HepG2 (cell line): ENCODE data around the gene GPSM1. TPM values are rescaled to one million over a fixed set of nuclear protein-coding genes. Genes with fewer than 3 reads are reported as not detected.

Experiments used
- ATAC-seq: fragments of 200-7000 bp; cut with Tn5 transposase; 3 replicates; pipeline ENCODE4 v1.9.1; 2020; ENCODE audit warnings: mild to moderate bottlenecking, moderate library complexity
- BruUV-seq: library from RNA; stranded (reverse); fragments of 400-500 nt; replicated peaks from 2 replicates; lab custom pipeline; 2021; lab: Mats Ljungman, UMichigan
- CTCF ChIA-PET: fragments of 300-600 bp; formaldehyde crosslinking; extraction: SDS; loops from one replicate; lab custom pipeline; 2021; ENCODE audit warnings: low total read pairs, inconsistent platforms, low intra/inter-chr PET ratio; lab: Yijun Ruan, JAX
- POLR2A ChIA-PET: fragments of 350-600 bp; sonication (Branson Sonifier 250); formaldehyde crosslinking; loops from one replicate; lab custom pipeline; 2020; ENCODE audit warnings: antibody characterized with exemption, inconsistent platforms; lab: Yijun Ruan, JAX
- DNase-seq: peaks from one replicate; pipeline ENCODE4 v3.0.0-alpha.2; 2015; ENCODE audit warnings: low spot score
- FAIRE-seq: peaks from 3 replicates; lab custom pipeline; 2011; peaks lifted over from hg19 to GRCh38; lab: Jason Lieb, UNC
- H2AFZ ChIP-seq: one replicate; pipeline ENCODE4 v1.6.1; 2011; ENCODE audit warnings: low read length, inconsistent platforms
- H3K27ac ChIP-seq: fragments of 300-600 bp; 3 replicates; pipeline ENCODE4 v1.8.0; 2011; ENCODE audit warnings: mixed run types, mild to moderate bottlenecking, mixed read lengths, low read length, inconsistent platforms; ENCODE audit not compliant: insufficient read depth; ENCODE audit errors: extremely low read length
- H3K27me3 ChIP-seq, 2 experiments: fragments of 200-600 bp in 1 of 2; 2 replicates in 1 of 2; 3 replicates in 1 of 2; pipeline versions ENCODE4 v1.6.0 to v1.8.0; 2011; ENCODE audit warnings: low read length in 2 of 2, mild to moderate bottlenecking in 2 of 2, moderate library complexity in 2 of 2, inconsistent platforms in 1 of 2; ENCODE audit not compliant: insufficient read depth in 2 of 2, control insufficient read depth in 1 of 2
- H3K36me3 ChIP-seq, 2 experiments: fragments of 200-600 bp in 1 of 2; replicated peaks in 1 of 2; 2 replicates in 1 of 2; 3 replicates in 1 of 2; pipeline versions ENCODE4 v1.5.1 to v1.8.0; 2011; ENCODE audit warnings: low read length in 2 of 2, inconsistent platforms in 1 of 2; ENCODE audit not compliant: insufficient read depth in 2 of 2, control insufficient read depth in 1 of 2
- H3K4me1 ChIP-seq: 2 replicates; pipeline ENCODE4 v1.5.1; 2012; ENCODE audit warnings: low read length, inconsistent platforms; ENCODE audit not compliant: insufficient read depth
- H3K4me2 ChIP-seq: 2 replicates; pipeline ENCODE4 v1.6.0; 2011; ENCODE audit warnings: low read depth, low read length, inconsistent platforms
- H3K4me3 ChIP-seq, 3 experiments: fragments of 200-600 bp in 1 of 3; sonication (generic), shearing (Covaris generic) in 1 of 3; replicated peaks in 1 of 3; 2 replicates each; pipeline ENCODE4 v1.5.1; 2011 to 2016; ENCODE audit warnings: low read length in 3 of 3, inconsistent platforms in 2 of 3, low read depth in 2 of 3, mild to moderate bottlenecking in 2 of 3, control low read depth in 1 of 3, mixed read lengths in 1 of 3; ENCODE audit not compliant: insufficient read depth in 1 of 3
- H3K79me2 ChIP-seq: one replicate; pipeline ENCODE4 v1.6.1; 2011; ENCODE audit warnings: low read length, inconsistent platforms; ENCODE audit not compliant: insufficient read depth
- H3K9ac ChIP-seq: 2 replicates; pipeline ENCODE4 v1.6.0; 2011; ENCODE audit warnings: mild to moderate bottlenecking, low read depth, low read length, inconsistent platforms; ENCODE audit not compliant: insufficient read depth
- H3K9me3 ChIP-seq: 2 replicates; pipeline ENCODE4 v1.5.1; 2012; ENCODE audit warnings: mild to moderate bottlenecking, low read length
- H4K20me1 ChIP-seq: 2 replicates; pipeline ENCODE4 v1.6.0; 2011; ENCODE audit warnings: inconsistent platforms, mild to moderate bottlenecking, low read length, moderate library complexity; ENCODE audit not compliant: insufficient read depth
- BCL6 ChIP-seq: IDR thresholded peaks from 2 replicates; pipeline ENCODE4 v1.6.1; 2016; ENCODE audit warnings: missing genetic modification reagents, missing compliant biosample characterization
- HNRNPL ChIP-seq: fragments of 200-400 bp; formaldehyde crosslinking; IDR thresholded peaks from 2 replicates; pipeline ENCODE4 v1.6.1; 2017; ENCODE audit warnings: mild to moderate bottlenecking, low read depth, low read length
- MAFG ChIP-seq: sonication (generic); formaldehyde crosslinking; IDR thresholded peaks from 2 replicates; pipeline ENCODE4 v1.5.1; 2020; ENCODE audit warnings: mild to moderate bottlenecking, missing genetic modification reagents
- NFYB ChIP-seq: sonication (generic); formaldehyde crosslinking; IDR thresholded peaks from 2 replicates; pipeline ENCODE4 v1.4.0; 2020; ENCODE audit warnings: missing genetic modification reagents
- SSRP1 ChIP-seq: IDR thresholded peaks from 2 replicates; pipeline ENCODE4 v1.6.1; 2016; ENCODE audit warnings: control low read depth
- ZBTB4 ChIP-seq: sonication (generic); formaldehyde crosslinking; IDR thresholded peaks from 2 replicates; pipeline ENCODE4 v1.4.0; 2020; ENCODE audit warnings: missing genetic modification reagents, mild to moderate bottlenecking, borderline replicate concordance
- ZNF234 ChIP-seq: sonication (generic); formaldehyde crosslinking; conservative IDR thresholded peaks from 2 replicates; pipeline ENCODE4 v1.5.1; 2020; ENCODE audit warnings: mild to moderate bottlenecking, missing genetic modification reagents
- ZNF235 ChIP-seq: sonication (generic); formaldehyde crosslinking; IDR thresholded peaks from 2 replicates; pipeline ENCODE4 v1.8.1; 2023; ENCODE audit warnings: mild to moderate bottlenecking, missing genetic modification reagents, borderline replicate concordance
- ZNF263 ChIP-seq: sonication (generic); formaldehyde crosslinking; IDR thresholded peaks from 2 replicates; pipeline ENCODE4 v1.4.0; 2020; ENCODE audit warnings: missing genetic modification reagents
- ZNF740 ChIP-seq: sonication (generic); formaldehyde crosslinking; IDR thresholded peaks from 2 replicates; pipeline ENCODE4 v1.4.0; 2020; ENCODE audit warnings: missing genetic modification reagents
- ZNF776 ChIP-seq: sonication (generic); formaldehyde crosslinking; IDR thresholded peaks from 2 replicates; pipeline ENCODE4 v1.4.0; 2020; ENCODE audit warnings: mild to moderate bottlenecking, missing genetic modification reagents
- ZNF850 ChIP-seq: sonication (generic); formaldehyde crosslinking; conservative IDR thresholded peaks from 2 replicates; pipeline ENCODE4 v1.9.0; 2021; ENCODE audit warnings: mild to moderate bottlenecking, missing genetic modification reagents
- ZSCAN20 ChIP-seq: sonication (generic); formaldehyde crosslinking; IDR thresholded peaks from 2 replicates; pipeline ENCODE4 v1.4.0; 2020; ENCODE audit warnings: missing genetic modification reagents, mild to moderate bottlenecking, borderline replicate concordance
- WGBS: methylation state at CpG from one replicate; pipeline ENCODE4 v1.1.6; 2017; ENCODE audit warnings: low lambda C conversion rate; 5-methylcytosine and 5-hydroxymethylcytosine counted together
- in situ Hi-C: cut with HindIII; loops from 2 replicates; pipeline ENCODE4 v1.10.0; 2017; ENCODE audit warnings: low pct_unique_long_range_greater_than_20kb; ENCODE audit not compliant: extremely low pct_ligation_motif_present
- intact Hi-C: fragments of 100-400 bp; cut with micrococcal nuclease; formaldehyde crosslinking; loops from one replicate; pipeline ENCODE4 v1.10.0; 2022; ENCODE audit not compliant: unreplicated experiment
- polyA plus RNA-seq, 8 experiments: library from polyadenylated mRNA; depleted of rRNA in 3 of 8; stranded (reverse) in 7 of 8; unstranded in 1 of 8; fragments of >200 nt; fragmentation: Illumina TruSeq in 4 of 8; extraction: Trizol in 4 of 8; gene quantifications; 2 replicates each; pipeline versions ENCODE4 v1.2.1 to v1.2.3, GENCODE V29; 2011 to 2016; ENCODE audit warnings: low read depth in 4 of 8, missing spikeins in 1 of 8, mixed read lengths in 1 of 8; ENCODE audit not compliant: insufficient read depth in 1 of 8
- total RNA-seq, 5 experiments: library from RNA; depleted of rRNA; stranded (reverse); fragments of >200 nt; fragmentation: Illumina TruSeq; extraction: Trizol; gene quantifications; 2 replicates each; pipeline ENCODE4 v1.2.3, GENCODE V29; 2016; ENCODE audit warnings: low read depth in 1 of 5

The GPSM1 gene
- total and polyA plus RNA-seq, 2 of the 13 experiments (the other 11 are each of a cell fraction or from before 2014, with no cell fraction given) = 1.0 to 2.4 TPM

GRCh38 chr9:136329636-136330405 is 2.5 kb downstream of the GPSM1 start:
- no peaks in the 10 kb centered on the region for H3K36me3 ChIP-seq
- TF ChIP-seq ZNF740 (CRISPR knock-in tag) = no peak
- no peak for TF ChIP-seq MAFG
- TF ChIP-seq, all 625 proteins: peak for 0
- intact Hi-C loops = no loop called here
- no peak for DNase-seq
- Histone ChIP-seq H3K9me3 (no peaks in the 10 kb centered on the region), H3K9ac (no peak overlapping the region), H3K27me3 (peaks cover 20 to 65% of the 10 kb centered on the region in 2 experiments; a peak in 4 of 5 replicates), H3K79me2 (no peaks in the 10 kb centered on the region), H3K4me1 (peaks cover 45% of the 10 kb centered on the region), H3K4me3 (no peak overlapping the region), H2AFZ (no peak overlapping the region), H3K27ac (no peak overlapping the region), H3K4me2 (no peak overlapping the region), H4K20me1 (no peaks in the 10 kb centered on the region)
- CTCF ChIA-PET = no interaction called here
- in situ Hi-C loops = loop anchor here (25.0 kb wide), 1 partner anchor 307 kb away; no protein-coding TSS in a partner anchor
- no peak for ATAC-seq
- FAIRE-seq = no peak
- no CpG with 5 or more reads among the region's 23 CpGs for WGBS
- POLR2A ChIA-PET = no interaction called here
- no TSS peak for BruUV-seq

GRCh38 chr9:136330406-136330990 is 3.2 kb downstream of the GPSM1 start:
- no peak overlapping the region for H3K27ac ChIP-seq
- no peak for ATAC-seq
- in situ Hi-C loops = loop anchor here (25.0 kb wide), 1 partner anchor 307 kb away; no protein-coding TSS in a partner anchor
- H3K4me2 ChIP-seq = no peak overlapping the region
- no peak overlapping the region for H3K4me3 ChIP-seq
- H3K9me3 ChIP-seq = no peaks in the 10 kb centered on the region
- CTCF ChIA-PET = no interaction called here
- no peak for FAIRE-seq
- no CpG with 5 or more reads among the region's 14 CpGs for WGBS
- H3K4me1 ChIP-seq = peaks cover 45% of the 10 kb centered on the region
- H3K36me3 ChIP-seq = no peaks in the 10 kb centered on the region
- DNase-seq = no peak
- POLR2A ChIA-PET = no interaction called here
- no TSS peak for BruUV-seq
- H3K79me2 ChIP-seq = no peaks in the 10 kb centered on the region
- no peaks in the 10 kb centered on the region for H4K20me1 ChIP-seq
- no peak overlapping the region for H2AFZ ChIP-seq
- peaks cover 20 to 62% of the 10 kb centered on the region in 2 experiments; a peak in 4 of 5 replicates for H3K27me3 ChIP-seq
- intact Hi-C loops = no loop called here
- H3K9ac ChIP-seq = no peak overlapping the region
- TF ChIP-seq SSRP1 (CRISPR knock-in tag) (no peak), NFYB (no peak), ZNF776 (CRISPR knock-in tag) (no peak), BCL6 (CRISPR knock-in tag) (0 out of 2 replicates have a peak, but pooled peaks have one; percentile 26), ZSCAN20 (CRISPR knock-in tag) (no peak), HNRNPL (0 out of 2 replicates have a peak, but pooled peaks have one; percentile 23), ZNF263 (CRISPR knock-in tag) (peak; percentile 97), ZNF850 (CRISPR knock-in tag) (no peak), ZBTB4 (CRISPR knock-in tag) (no peak), ZNF234 (CRISPR knock-in tag) (no peak), ZNF235 (CRISPR knock-in tag) (no peak)
